ENCODE measurements around the gene NUDT17.
"Not testable (repeated sequence)": the region's sequence is repeated elsewhere in the genome, so short reads cannot be mapped to it uniquely, and the experiment has no call there.

The NUDT17 gene, protein sequence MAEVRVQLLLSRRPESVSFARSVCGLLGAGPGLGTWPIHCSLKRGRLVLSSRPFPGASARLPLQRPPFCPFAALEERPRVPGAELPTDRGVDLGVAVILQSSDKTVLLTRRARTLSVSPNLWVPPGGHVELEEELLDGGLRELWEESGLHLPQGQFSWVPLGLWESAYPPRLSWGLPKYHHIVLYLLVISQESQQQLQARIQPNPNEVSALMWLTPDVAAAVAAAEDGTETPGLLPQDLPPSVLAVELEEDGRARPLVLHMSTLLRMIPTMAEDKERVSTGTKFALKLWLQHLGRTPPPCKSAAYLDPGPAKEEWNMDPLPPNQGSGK

DNA sequence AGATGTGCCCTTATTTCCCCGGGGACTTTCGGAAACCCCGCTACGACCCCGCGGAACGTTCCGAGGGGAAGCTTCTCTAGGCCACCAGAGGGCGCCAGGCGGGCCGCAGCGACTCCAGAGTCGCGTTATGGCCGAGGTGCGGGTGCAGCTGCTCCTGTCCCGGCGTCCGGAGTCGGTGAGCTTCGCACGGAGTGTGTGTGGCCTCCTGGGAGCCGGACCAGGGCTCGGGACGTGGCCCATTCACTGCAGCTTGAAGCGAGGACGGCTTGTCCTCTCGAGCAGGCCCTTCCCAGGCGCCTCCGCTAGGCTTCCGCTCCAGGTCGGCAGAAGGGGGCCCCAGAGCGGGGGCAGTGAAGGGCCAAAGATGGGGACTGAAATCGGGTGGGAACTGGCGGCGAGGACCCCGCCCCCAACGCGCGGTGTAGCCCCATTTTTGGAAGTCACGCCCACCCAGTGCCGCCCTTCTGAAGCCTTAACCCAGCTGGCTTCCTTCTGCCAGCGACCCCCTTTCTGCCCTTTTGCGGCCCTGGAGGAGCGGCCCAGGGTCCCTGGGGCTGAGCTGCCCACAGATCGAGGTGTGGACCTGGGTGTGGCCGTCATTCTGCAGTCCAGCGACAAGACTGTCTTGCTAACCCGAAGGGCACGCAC, at the start of gene NUDT17:
NUDT17 (plus strand) TSS at position 117 of the 648 bp plus-strand sequence; CDS start at position 128, 11 bp downstream.
- peak within 1 kb of the TSS; percentile 76 for H3K4me3 ChIP-seq (ENCODE audit: low read length)
- H3K27ac ChIP-seq (ENCODE audit: low read length), result no peak within 1 kb of the TSS
- no peaks in the 10 kb centered on the region for H3K4me1 ChIP-seq (ENCODE audit: insufficient read depth, low read length)
- H3K27me3 ChIP-seq (ENCODE audit: insufficient read depth, low read length), result peaks cover 11% of the 10 kb centered on the region; the same call in 1 of the 2 replicates
- H3K9ac ChIP-seq (ENCODE audit: low read depth, low read length), result peak within 1 kb of the TSS; percentile 61; the same call in 1 of the 2 replicates
- peaks cover 59% of the 10 kb centered on the region for H3K36me3 ChIP-seq (ENCODE audit: insufficient read depth, low read depth, low read length)
- H3K9me3 ChIP-seq (ENCODE audit: insufficient read depth, low read depth, low read length), result no peaks in the 10 kb centered on the region

DNA sequence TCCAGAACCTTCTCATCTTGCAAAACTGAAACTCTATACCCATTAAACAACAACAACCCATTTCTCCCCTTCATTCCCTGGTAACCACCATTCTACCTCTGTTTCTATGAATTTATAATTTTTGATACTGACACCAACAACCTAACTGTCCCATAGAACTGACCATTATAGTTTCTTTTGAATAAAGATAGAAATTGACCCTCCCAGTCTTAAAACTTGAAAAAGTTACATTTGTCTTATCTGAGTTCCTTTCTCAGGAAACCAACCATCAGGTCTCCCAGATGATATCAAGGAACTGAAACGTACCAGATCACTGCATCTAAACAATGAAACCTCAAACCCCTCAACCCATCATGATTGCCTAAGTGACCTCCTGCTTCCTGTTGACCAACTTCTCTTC, 48.7 kb upstream of the NUDT17 start:
- no peaks in the 10 kb centered on the region for H3K4me1 ChIP-seq (ENCODE audit: insufficient read depth, low read length)
- H3K9me3 ChIP-seq (ENCODE audit: insufficient read depth, low read depth, low read length), result peaks cover 13% of the 10 kb centered on the region
- no peaks in the 10 kb centered on the region for H3K27me3 ChIP-seq (ENCODE audit: insufficient read depth, low read length)
- H3K9ac ChIP-seq (ENCODE audit: low read depth, low read length), result no peak overlapping the region
- no peak overlapping the region for H3K4me3 ChIP-seq (ENCODE audit: low read length)
- no peaks in the 10 kb centered on the region for H3K36me3 ChIP-seq (ENCODE audit: insufficient read depth, low read depth, low read length)
- H3K27ac ChIP-seq (ENCODE audit: low read length), result no peak overlapping the region

DNA sequence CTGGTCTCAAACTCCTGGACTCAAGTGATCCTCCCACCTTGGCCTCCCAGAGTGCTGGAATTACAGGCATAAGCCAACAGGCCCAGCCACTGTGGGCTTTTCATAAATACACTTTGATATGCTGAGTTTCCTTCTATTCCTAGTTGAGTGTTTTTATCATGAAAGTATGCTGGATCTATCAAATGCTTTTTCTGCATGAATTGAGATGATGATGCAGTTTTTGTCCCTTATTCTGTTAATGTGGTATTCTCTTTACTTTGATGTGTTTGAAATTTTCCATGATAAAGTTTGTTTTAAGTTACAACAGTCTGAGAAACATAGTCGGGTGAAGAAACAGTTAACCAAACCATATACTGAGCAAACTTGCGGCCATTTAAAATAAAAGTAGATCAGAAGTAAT, 45.6 kb upstream of the NUDT17 start:
- Histone ChIP-seq H3K36me3 (ENCODE audit: insufficient read depth, low read depth, low read length) (no peaks in the 10 kb centered on the region), H3K4me1 (ENCODE audit: insufficient read depth, low read length) (peaks cover 4% of the 10 kb centered on the region), H3K9ac (ENCODE audit: low read depth, low read length) (no peak overlapping the region), H3K4me3 (ENCODE audit: low read length) (no peak overlapping the region), H3K27me3 (ENCODE audit: insufficient read depth, low read length) (no peaks in the 10 kb centered on the region), H3K27ac (ENCODE audit: low read length) (no peak overlapping the region), H3K9me3 (ENCODE audit: insufficient read depth, low read depth, low read length) (peaks cover 13% of the 10 kb centered on the region)

DNA sequence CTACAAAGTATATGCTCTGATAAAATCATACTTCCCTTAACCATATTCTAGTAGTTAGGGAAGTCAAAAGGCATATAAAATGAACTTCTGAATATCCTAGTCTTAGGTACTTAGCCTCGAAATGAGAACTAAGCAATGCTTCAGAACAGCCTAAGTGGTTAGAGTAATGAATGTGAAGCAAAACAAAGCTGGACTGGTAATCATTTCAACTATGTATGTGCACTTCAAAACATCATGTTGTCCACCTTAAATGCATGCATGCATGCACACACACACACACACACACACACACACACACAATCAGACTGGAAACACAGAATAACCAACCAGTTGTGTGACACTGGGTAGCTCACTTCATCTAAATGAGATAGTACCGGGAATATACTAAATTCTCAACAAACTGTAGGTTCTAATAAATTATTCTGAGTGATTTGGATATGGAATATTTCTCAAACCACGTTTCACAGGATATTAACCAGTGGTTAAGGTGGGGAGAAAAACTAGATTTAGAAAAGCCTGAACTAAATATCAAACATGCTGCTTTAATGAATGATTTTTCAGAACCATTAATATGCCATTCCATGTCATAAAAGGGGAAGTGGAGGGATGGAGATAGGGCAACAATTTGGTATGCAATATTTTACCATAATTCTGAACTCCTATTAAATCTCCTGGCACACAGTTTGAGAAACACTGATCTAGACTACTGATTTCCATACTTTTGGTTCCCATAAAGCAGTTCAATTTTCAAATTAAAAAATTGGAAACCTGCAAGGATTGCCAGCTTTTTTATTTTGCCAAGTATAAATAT, 41.0 kb upstream of the NUDT17 start:
- H3K4me3 ChIP-seq (ENCODE audit: low read length), result no peak overlapping the region
- H3K9me3 ChIP-seq (ENCODE audit: insufficient read depth, low read depth, low read length), result no peaks in the 10 kb centered on the region
- peaks cover 7% of the 10 kb centered on the region for H3K4me1 ChIP-seq (ENCODE audit: insufficient read depth, low read length)
- no peaks in the 10 kb centered on the region for H3K36me3 ChIP-seq (ENCODE audit: insufficient read depth, low read depth, low read length)
- no peak overlapping the region for H3K9ac ChIP-seq (ENCODE audit: low read depth, low read length)
- no peaks in the 10 kb centered on the region for H3K27me3 ChIP-seq (ENCODE audit: insufficient read depth, low read length)
- no peak overlapping the region for H3K27ac ChIP-seq (ENCODE audit: low read length)

DNA sequence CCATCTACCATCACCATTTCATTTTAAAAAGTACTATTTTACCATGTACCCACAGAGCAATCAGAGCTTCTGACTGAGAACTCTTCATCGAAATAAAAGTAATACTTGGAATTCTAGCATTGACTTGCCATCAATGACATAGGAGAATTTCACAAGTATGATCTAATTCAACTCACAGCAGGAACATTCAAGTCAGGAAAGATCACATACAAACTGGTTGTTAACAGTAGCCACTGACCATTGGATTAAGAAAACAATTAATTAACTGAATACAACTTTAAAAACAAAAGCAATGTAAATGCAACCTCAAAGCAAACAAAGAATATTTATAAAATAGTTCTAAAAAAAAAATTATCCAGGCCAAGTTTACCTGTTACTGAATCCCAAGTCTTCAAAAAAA, 40.4 kb upstream of the NUDT17 start:
- Histone ChIP-seq H3K9ac (ENCODE audit: low read depth, low read length) (no peak overlapping the region), H3K36me3 (ENCODE audit: insufficient read depth, low read depth, low read length) (no peaks in the 10 kb centered on the region), H3K27me3 (ENCODE audit: insufficient read depth, low read length) (no peaks in the 10 kb centered on the region), H3K4me3 (ENCODE audit: low read length) (no peak overlapping the region), H3K9me3 (ENCODE audit: insufficient read depth, low read depth, low read length) (no peaks in the 10 kb centered on the region), H3K4me1 (ENCODE audit: insufficient read depth, low read length) (peaks cover 7% of the 10 kb centered on the region), H3K27ac (ENCODE audit: low read length) (no peak overlapping the region)

DNA sequence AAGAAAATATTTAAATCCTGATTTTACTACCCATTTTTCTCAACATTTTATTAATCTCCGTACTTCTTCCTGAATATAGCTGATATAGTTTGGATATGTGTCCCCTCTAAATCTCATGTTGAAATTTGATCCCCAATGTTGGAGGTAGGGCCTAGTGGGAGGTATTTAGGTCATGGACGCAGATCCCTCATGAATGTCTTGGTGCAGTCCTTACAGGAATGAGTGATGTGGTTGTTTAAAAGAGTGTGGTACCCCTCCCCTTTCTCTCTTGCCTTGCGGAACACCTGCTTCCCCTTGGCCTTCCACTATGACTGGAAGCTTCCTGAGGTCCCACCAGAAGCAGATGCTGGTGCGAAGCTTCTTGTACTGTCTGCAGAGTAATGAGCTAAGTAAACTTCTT, 39.0 kb upstream of the NUDT17 start:
- Histone ChIP-seq H3K9ac (ENCODE audit: low read depth, low read length) (no peak overlapping the region), H3K4me1 (ENCODE audit: insufficient read depth, low read length) (peaks cover 7% of the 10 kb centered on the region), H3K9me3 (ENCODE audit: insufficient read depth, low read depth, low read length) (no peaks in the 10 kb centered on the region), H3K27ac (ENCODE audit: low read length) (no peak overlapping the region), H3K4me3 (ENCODE audit: low read length) (no peak overlapping the region), H3K27me3 (ENCODE audit: insufficient read depth, low read length) (no peaks in the 10 kb centered on the region), H3K36me3 (ENCODE audit: insufficient read depth, low read depth, low read length) (no peaks in the 10 kb centered on the region)

DNA sequence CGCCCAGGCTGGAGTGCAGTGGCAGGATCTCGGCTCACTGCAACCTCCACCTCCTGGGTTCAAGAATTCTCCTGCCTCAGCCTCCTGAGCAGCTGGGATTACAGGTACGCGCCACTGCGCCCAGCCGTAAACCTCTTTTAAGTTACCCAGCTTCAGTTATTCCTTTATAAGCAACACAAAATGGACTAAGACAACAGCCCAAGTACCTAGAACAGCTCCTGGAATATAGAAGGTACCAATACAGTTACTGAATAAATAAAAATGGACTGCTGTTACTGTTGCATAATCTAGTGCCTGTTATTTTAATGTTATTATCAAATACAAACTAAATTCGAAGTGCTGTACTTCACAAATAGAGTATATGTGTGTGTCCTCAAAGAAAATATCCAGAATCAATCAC, 38.6 kb upstream of the NUDT17 start:
- no peaks in the 10 kb centered on the region for H3K27me3 ChIP-seq (ENCODE audit: insufficient read depth, low read length)
- no peak overlapping the region for H3K9ac ChIP-seq (ENCODE audit: low read depth, low read length)
- H3K4me1 ChIP-seq (ENCODE audit: insufficient read depth, low read length), result peaks cover 7% of the 10 kb centered on the region
- H3K9me3 ChIP-seq (ENCODE audit: insufficient read depth, low read depth, low read length), result no peaks in the 10 kb centered on the region
- no peaks in the 10 kb centered on the region for H3K36me3 ChIP-seq (ENCODE audit: insufficient read depth, low read depth, low read length)
- H3K27ac ChIP-seq (ENCODE audit: low read length), result no peak overlapping the region
- no peak overlapping the region for H3K4me3 ChIP-seq (ENCODE audit: low read length)

DNA sequence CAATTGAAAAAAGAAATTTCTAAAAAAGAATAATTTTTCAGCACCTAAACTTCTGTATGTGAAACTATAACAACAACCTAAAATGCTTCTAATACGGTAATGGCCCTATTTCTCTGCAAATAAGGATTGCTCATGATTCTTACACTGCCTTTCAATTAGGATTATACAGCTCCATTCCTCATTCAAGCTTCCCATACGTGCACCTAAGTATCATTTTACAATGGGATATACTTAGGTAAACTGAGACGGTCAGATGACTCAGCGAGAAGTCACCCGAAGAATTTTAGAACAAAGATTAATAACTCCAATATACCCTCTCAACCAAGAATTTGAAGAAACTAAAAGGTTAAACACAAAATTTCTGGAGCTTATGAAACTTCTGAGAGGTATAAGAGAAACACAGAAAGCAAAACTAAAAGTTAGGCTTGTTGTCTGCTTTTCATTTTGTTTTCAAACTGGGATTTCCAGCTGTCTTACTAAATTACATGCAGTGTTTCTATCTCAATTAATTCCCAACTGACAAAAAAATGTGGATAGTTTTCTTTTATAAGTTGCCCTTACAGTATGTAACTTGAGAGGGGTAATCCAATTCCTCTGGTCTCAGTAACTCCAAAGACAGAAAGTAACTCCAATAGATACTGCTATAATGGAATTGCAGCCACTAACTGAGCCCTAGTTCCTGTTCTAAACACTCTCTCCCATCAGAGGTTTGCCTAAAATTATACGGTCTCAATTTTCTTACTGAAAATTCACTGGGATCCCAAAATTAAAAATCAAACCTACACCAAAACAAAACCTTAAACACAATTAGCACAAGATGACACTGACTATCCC, 32.2 kb upstream of the NUDT17 start:
- not testable (repeated sequence) for H3K9ac ChIP-seq (ENCODE audit: low read depth, low read length); H3K27me3 ChIP-seq (ENCODE audit: insufficient read depth, low read length); H3K4me1 ChIP-seq (ENCODE audit: insufficient read depth, low read length); H3K9me3 ChIP-seq (ENCODE audit: insufficient read depth, low read depth, low read length); H3K4me3 ChIP-seq (ENCODE audit: low read length); H3K36me3 ChIP-seq (ENCODE audit: insufficient read depth, low read depth, low read length); H3K27ac ChIP-seq (ENCODE audit: low read length)

DNA sequence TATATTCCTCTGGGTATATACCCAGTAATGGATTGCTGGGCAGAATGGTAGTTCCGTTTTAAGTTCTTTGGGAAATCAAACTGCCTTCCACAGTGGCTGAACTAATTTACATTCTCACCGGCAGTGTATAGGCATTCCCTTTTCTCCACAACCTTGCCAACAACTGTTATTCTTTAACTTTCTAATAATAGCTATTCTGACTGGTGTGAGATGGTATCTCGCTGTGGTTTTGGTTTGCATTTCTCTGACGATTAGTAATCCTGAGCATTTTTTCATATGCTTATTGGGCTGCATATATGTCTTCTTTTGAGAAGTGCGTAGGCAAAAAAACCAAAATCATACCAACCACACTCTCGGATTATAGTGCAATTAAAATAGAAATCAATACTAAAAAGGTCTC, 27.3 kb upstream of the NUDT17 start:
- H3K27me3 ChIP-seq (ENCODE audit: insufficient read depth, low read length); H3K9me3 ChIP-seq (ENCODE audit: insufficient read depth, low read depth, low read length); H3K36me3 ChIP-seq (ENCODE audit: insufficient read depth, low read depth, low read length); H3K27ac ChIP-seq (ENCODE audit: low read length); H3K4me1 ChIP-seq (ENCODE audit: insufficient read depth, low read length); H3K9ac ChIP-seq (ENCODE audit: low read depth, low read length); H3K4me3 ChIP-seq (ENCODE audit: low read length): not testable (repeated sequence)

DNA sequence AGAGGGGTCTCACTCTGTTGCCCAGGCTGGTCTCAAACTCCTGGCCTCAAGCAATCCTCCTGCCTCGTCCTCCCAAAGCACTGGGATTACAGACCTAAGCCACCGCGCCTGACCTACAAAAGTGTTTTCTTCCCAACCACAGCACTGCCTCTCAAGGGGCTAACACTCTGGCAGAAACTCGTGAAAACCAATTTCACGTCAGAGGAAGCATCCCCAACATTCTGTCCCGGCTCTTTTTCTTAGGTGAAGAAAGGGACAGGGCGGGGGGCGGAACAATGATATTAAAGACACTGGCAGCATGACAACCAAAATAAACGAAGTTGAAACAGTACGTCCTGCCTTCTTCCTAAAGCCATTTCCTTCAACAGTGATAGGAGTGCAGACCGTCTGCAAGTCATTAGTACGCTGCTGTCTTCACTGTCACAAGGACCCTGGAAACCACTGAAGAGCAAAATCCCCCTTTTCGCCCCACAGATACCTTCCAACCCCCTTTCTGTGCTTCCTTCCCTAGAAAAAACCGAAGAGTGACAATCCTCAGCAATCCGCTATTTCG, 22.6 kb upstream of the NUDT17 start:
- H3K9ac ChIP-seq (ENCODE audit: low read depth, low read length); H3K27ac ChIP-seq (ENCODE audit: low read length); H3K4me1 ChIP-seq (ENCODE audit: insufficient read depth, low read length); H3K27me3 ChIP-seq (ENCODE audit: insufficient read depth, low read length); H3K4me3 ChIP-seq (ENCODE audit: low read length); H3K9me3 ChIP-seq (ENCODE audit: insufficient read depth, low read depth, low read length): not testable (repeated sequence)
- peaks cover 21% of the 10 kb centered on the region for H3K36me3 ChIP-seq (ENCODE audit: insufficient read depth, low read depth, low read length)

Data from iPS-20b (cell line).